Left lobe of liver (tissue), 2 donors: ENCODE measurements around the gene IFT80. TPM values are rescaled to one million over a fixed set of nuclear protein-coding genes. Genes with fewer than 3 reads are reported as not detected.
A peak's percentile ranks its signal among the peaks of the same experiment; 100 is the strongest.

Experiments used
- ATAC-seq: fragments of 200-7000 bp; cut with Tn5 transposase; one replicate; pipeline ENCODE4 v1.9.1; 2020; ENCODE audit warnings: mild to moderate bottlenecking, moderate library complexity
- DNase-seq: peaks from one replicate; pipeline ENCODE4 v3.0.0-alpha.2; 2020; ENCODE audit warnings: low spot score
- total RNA-seq: library from RNA; stranded (reverse); gene quantifications from one replicate; pipeline ENCODE4 v1.2.1, GENCODE V29; 2021
- donor health status: DM: no; HTN: no; CAD: no; lungs with moderate emphysema.
- donor health status: DM: no; HTN: yes; CAD: no.

Gene IFT80
- 6.3 TPM for total RNA-seq

DNA sequence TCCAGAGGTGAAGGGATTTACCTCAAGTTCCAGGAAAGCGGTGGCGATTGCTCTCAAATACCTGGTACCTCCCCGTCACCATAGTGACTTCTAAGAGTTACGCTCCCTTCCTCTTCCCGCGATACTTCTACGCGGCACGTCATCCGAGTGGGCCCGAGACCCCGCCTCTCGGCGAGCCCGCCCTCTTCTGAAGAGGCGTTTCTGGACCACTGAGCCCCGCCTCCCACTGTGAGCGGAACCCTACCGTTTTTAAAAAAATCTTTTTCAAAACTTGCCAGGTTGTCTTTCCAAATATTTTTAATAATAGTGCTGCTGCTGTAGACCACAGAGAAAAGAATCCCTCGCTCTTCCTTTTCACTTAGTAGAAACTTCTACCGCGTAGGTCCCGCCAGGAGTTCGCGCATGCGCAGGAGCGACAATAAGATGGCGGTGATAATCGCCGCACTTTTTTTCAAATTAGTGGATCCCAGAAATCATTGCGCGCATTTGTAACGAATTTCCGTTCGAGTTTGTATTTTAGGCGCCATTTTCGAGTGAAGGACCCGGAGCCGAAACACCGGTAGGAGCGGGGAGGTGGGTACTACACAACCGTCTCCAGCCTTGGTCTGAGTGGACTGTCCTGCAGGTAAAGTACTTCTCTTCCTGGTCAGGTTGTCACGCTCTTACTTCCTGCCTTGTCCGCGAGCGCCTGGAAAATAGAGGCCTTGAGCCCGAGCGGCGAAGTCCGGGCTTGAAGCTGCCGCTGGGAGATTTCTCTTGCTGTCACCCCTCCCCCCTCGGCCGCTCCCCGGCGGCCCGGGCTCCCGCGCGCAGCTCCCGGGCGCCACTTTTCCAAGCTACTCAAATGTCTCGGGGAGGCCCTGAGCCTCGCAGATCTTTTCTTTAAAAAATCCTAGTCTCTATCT lies at the start of gene IFT80, which contains the start of gene SMC4:
Gene IFT80, minus strand, starts transcription at position 101 of the 905 bp plus-strand sequence. CDS start 14,625 bp downstream, outside the sequence.
Gene SMC4, plus strand, starts transcription at position 526 of the 905 bp plus-strand sequence. CDS start 1,177 bp downstream, outside the sequence.
- peak; percentile 91 for ATAC-seq
- peak; percentile 97 for DNase-seq

DNA sequence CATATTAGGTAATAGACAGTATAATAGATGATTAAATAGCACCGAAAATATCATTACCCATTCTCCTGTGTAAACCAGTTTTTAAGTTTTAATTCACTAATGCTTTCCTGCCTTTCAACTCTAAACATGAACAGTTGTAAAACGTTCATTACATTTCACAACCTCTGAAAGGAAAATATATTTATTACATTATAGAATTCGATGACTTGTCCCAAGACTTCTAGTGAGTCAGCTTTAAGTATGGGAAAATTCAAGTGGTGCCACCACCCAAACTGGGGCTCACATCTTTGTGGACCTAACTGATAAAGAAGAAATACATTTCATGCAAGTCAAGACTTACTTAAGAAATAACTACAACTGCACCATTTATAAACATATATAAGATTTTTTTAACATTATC lies 48.5 kb upstream of the IFT80 start:
- DNase-seq = no peak

DNA sequence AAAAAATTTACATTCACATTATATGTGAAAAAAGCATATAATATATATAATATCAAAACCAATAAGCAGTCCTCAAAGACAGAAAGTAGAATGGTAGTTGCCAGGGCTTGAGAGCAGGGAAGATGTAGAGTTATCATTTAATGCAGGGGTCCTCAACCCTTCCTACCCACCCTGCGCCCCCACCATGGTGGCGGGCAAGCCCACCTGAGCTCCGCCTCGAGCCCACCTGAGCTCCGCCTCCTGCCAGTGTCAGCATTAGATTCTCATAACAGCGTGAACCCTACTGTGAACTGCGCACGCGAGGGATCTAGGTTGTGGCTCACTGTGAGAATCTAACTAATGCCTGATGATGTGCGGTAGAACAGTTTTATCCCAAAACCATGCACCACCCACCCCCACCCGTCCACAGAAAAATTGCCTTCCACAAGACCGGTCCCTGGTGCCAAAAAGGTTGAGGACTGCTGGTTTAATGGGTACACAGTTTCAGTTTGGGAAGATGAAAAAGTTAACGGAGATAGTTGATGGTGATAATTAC lies 47.6 kb upstream of the IFT80 start:
- ATAC-seq = no peak

More for the DNA sequence above, 48.5 kb upstream of the IFT80 start:
- ATAC-seq = no peak

DNA sequence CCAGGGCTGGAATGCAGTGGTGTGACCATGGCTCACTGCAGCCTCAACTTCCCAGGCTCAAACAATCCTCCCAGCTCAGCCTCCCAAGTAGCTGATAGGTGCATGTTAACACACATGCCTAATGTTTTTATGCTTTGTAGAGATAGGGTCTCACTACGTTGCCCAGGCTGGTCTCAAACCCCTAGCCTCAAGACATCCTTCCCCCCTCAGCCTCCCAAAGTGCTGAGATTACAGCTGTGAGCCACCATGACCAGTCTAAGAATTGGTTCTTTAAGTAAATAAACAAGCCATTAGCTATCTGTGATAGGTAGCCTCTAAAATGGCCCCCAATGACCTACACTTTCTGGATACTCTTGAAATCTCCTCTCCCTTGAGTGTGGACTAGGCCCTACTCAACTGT lies 46.8 kb upstream of the IFT80 start:
- ATAC-seq = no peak
- DNase-seq = no peak

More for the DNA sequence above, 47.6 kb upstream of the IFT80 start:
- no peak for DNase-seq

DNA sequence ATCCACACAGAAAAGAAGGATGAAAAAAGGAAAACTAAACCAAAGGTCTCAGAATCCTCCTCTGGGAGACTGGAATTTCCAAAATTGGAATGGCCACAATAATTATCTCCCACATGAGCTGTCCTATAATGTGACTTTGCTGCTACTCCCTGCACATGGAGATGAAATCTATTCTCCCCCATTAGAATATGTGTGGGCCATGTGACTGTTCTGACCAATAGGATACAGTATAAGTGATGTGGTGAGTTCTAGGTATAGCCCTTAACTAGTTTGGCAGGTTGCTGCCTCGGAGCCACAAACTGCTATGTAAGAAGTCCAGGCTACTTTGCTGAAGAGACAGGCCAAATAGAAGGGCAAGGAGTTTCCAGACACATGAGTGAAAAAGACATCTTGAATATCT lies 45.4 kb upstream of the IFT80 start:
- no peak for DNase-seq

DNA sequence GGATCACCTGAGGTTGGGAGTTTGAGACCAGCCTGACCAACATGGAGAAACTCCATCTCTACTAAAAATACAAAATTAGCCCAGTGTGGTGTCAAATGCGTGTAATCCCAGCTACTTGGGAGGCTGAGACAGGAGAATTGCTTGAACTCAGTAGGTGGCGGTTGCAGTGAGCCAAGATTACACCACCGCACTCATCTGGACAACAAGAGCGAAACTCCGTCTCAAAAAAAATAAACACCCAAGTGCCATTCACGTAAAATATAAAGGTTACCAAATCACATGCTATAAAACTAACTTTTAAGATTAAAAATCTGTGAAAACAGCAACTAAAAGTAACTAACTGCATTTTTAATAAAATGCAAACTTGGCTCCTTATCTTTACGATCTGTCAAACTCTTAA lies 41.7 kb upstream of the IFT80 start:
- no peak for ATAC-seq
- DNase-seq = no peak

More for the DNA sequence above, 45.4 kb upstream of the IFT80 start:
- ATAC-seq = no peak

DNA sequence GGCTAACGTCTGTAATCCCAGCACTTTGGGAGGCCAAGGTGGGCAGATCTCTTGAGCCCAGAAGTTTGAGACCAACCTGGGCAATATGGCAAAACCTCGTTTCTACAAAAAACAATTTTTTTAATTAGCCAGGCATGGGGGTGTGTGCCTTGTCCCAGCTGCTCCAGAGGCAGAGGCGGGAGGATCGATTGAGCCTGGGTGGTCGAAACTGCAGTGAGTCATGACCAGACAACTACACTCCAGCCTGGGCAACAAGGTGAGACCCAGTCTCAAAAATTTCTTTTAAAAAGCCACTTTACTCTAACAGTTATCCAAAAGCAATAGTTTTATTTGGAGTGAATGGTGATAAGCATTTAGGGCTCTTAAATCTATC lies 38.0 kb upstream of the IFT80 start:
- ATAC-seq (no peak), DNase-seq (no peak)

DNA sequence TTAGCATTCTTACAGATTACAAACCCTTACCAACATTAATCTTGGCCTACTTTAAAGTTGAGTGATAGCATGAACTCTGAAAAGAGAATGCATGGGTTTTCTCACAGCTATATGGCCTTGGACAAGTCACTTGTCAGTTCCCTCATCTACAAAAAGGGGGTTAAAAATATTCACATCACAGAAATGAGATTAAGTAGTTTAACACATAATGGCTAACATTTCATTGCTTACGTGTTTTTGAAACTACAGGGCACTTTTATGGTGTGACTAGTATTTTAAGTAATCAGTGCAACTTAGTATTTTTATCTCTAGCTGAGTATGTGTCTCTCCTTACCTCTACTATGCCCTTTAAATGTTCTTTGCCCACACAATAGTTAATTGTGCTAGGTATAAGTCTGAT lies 36.7 kb upstream of the IFT80 start:
- DNase-seq (no peak), ATAC-seq (no peak)

DNA sequence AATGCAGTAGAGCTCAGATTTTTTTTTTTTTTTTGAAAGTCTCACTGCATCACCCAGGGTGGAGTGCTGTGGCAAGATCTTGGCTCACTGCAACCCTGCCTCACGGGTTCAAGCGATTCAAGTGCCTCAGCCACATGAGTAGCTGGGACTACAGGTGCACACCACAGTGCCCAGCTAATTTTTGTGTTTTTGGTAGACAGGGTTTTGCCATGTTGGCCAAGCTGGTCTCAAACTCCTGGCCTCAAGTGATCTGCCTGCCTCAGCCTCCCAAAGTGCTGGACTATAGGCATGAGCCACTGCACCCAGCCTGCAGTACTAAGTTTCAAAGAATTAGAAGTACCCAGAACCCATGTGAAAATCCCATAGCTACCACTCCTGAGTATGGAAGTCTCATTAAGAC lies 36.1 kb upstream of the IFT80 start:
- DNase-seq = no peak
- ATAC-seq = no peak

DNA sequence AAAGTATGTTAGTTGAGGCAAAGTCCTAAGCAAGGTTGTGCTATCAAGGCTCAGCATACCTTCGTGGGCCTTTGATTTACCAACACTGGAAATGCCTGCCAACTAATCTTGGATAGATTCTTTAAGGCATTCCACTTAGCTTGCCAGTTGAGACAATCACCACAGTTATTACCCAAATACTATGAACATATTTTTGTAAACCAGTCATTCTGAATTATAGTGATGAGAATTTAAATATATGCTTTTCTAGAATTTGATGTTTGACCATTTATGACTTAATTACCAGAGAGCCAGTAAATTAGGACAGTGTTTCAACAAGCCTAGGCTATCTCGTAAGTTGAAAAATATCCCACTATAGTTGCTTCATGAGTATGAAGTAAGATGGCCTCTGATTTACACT lies 35.0 kb upstream of the IFT80 start:
- ATAC-seq = no peak
- DNase-seq = no peak

DNA sequence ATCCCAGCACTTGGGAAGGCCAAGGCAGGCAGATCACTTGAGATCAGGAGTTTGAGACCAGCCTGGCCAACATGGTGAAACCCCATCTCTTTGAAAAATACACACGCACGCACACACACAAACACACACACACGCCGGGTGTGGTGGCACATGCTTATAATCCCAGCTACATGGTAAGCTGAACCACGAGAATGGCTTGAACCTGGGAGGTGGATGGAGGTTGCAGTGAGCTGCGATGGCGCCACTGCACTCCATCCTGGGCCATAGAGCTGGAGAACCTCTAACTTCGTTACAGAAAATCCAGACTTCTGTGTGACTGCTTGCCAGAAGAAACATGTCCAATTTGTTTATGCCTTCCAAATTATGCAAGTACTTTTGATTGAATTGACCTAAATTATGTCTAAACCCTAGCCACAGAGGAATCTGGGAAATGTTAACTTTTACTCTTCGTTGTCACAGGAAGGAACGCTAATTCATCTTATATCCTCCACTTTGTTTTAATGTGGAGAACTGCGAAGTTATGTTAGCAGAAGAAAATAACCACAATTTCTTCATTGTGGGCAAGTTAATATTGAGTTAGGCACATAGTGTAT lies 28.9 kb upstream of the IFT80 start:
- ATAC-seq (no peak), DNase-seq (no peak)

DNA sequence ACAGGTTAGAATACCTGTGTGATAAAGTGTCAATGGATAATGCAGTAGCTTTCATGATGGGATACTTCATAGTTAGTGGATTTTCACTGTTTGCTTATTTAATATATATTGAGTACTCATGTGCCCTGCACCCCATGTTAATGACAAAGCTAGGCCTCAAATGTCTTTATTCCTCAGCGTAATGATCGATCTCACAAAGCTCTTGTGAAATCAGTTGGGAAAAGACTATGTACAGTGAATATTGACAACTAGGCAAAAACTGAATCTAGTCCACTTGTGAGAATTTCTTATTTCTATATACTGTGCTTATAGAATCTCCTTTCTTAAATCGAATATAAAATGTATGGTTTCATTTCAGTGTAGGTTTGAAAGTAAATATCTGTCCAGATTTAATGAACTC lies 18.3 kb upstream of the IFT80 start:
- peak; percentile 65 for ATAC-seq
- no peak for DNase-seq

DNA sequence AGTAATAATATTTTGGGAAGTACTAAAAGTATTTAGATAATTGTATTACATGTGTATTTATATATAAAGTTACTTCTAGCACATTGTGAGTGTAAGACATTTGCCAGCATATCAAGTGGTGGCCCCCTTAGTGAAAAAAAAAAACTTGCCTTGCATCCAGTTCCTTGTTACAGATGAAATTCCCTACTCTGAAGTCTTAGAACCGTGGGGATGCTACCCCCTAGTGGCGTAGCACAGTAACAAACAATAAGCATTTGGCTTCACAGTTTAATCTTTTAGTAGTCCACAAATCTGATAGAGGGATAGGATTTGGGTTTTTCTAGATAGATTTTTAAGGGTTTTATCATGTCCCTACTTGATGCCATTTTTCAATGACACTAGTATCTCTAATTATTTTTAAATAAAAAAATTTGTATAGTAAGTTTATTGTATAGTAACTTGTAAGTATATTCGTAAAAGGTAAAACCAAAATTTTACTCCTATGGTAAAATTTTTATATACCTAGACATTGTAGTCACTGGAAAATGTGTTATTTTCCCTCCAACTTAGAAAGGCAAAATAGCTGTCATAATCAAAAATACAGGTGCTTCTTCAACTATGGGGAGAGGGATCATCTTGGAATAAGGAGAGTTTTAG lies 14.7 kb upstream of the IFT80 start:
- DNase-seq = peak; percentile 60
- peak; percentile 96 for ATAC-seq

DNA sequence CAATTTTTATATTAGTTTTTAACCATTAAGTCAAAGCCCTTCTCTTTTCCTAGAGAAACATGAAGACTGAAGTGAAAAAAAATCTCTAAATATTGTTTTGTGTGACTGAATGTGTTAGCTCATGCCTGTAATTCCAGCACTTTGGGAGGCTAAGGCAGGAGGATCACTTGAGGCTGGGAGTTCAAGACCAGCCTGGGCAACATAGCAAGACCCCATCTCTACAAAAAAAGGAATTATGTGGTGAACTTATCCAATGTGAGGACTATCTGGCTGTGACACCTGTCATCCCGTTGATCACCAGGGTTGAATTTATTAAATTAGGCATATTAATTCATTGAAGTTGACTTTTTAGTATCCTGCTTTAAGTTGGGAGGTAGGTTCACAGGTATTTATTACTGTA lies 13.5 kb upstream of the IFT80 start:
- ATAC-seq (no peak), DNase-seq (no peak)

DNA sequence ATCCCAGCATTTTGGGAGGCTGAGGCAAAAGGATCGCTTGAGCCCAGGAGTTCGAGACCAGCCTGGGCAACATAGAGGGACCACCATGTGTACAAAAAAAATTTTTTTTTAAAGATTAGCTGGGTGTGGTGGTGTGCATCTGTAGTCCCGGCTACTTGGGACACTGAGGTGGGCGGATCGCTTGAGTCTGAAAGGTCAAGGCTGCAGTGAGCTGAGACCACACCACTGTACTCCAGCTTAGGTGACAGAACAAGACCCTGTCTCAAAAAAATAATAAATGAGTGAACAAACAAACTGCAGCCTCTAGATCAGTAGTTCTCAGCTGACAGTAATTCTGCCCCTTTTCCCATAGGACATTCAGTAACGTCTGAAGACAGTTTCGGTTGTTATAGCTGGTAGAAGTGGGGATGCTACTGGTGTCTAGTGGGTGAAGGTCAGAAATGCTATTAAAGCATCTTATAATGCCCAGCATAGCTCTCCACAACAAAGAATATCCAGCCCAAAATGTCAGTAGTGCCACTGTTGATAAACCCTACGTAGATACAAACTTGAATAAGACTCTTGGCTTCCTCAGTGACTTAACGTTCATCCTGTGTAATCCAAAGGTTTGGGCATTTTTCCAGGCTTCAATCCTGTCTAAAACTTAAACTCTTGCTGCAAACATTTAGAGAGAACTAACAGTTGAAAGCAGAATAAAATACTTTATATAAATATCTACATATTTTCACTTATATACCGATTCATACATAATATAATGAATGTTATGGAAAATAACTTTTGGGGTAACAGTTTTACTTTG lies 11.0 kb upstream of the IFT80 start:
- no peak for ATAC-seq
- no peak for DNase-seq

DNA sequence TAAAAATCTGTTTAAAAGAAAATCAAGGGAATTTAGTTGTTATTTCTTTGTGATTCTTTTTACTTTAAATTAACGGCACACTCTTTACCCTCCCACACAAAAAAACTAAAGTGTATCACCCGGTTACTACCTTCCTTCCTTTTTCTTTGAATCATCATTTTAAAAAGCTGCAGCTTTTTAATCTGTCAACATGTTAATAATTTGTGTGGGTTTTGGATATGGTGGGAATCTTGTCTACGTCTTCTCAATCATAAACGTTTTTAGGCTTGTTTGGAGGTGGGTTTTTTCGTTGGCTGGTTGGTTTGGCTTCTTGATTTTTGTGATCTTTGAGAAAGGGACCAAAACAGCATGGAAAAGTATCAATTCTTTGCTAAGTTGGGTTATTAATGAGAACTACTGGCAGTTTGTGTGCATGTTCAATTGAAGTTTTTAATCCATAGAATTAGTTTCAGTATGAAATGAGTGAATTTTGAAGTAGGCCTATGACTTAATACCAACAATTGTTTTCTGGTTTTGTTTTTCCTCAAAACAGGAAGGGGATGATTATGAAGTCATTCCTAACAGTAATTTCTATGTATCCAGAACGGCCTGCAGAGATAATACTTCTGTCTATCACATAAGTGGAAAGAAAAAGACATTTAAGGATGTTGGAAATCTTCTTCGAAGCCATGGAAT lies 4.9 kb upstream of the IFT80 start:
- no peak for DNase-seq
- no peak for ATAC-seq

DNA sequence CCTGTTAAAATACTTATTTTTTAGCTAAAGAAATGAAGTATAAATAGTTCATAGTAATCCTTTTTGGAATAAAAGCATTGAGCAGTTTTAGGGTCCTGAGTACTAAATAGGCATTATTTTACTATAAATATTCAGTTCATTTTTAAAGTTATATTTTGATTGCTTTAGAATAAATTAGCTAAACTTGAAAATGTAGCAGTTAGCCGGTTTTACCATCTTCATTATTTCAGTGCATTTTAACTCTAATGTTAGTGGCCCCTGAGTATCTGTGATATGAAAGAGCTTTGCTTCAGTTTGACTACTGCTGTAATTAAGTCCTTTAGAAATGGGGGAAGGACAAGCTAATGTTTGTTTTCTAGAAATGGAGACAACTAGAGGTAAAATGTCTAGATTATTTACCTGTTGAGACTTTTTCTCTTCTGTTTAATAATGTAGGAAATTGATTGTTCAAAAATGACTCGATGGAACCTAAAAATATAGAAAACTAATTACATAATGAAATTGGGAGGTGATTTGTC lies 4.1 kb upstream of the IFT80 start:
- ATAC-seq (no peak), DNase-seq (no peak)

DNA sequence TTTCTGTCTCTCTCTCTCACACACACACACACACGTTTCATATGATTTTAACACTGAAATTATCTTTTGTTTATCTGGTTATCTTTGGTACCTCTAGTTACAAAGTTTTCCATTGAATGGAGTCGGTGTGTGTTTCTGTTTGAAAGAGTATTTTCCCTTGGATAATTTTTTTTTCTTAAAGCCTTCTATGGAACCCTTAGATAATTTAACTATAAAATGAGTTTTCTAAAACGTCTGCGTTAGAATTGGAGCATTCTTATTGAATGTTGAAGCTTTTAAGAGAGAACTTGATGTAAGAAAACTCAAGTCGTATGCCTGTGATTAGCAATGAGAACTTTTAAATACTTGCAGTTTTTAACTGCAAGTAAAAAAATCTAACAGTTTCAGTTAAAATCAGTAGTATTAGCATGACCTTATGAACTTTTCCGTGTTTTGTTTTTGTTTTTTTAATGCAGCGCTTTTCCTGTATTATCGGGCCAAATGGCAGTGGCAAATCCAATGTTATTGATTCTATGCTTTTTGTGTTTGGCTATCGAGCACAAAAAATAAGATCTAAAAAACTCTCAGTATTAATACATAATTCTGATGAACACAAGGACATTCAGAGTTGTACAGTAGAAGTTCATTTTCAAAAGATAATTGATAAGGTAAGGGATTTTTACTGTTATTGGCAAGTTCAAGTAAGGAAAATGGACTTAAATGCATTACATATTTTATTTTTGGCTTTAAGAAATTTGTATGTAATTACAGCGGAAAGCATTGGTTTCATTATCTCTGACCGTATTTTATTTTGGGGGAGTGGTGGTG lies 3.4 kb upstream of the IFT80 start:
- no peak for ATAC-seq
- no peak for DNase-seq
